ENCODE data around the gene UNC80.

UNC80 gene

GRCh38 chr2:209905691-209906090, 134.1 kb downstream of the UNC80 start:
- no peaks in the 10 kb centered on the region for H3K4me1 ChIP-seq (ENCODE audit: control insufficient read depth, insufficient read depth, low read length)
- DNase-seq (ENCODE audit: low read depth, low spot score), result no peak
- no CpG with 5 or more reads among the region's 2 CpGs for WGBS (ENCODE audit: insufficient coverage, insufficient read length)
- no peaks in the 10 kb centered on the region for H3K9me3 ChIP-seq (ENCODE audit: control insufficient read depth, insufficient read depth, low read length)
- H3K27me3 ChIP-seq (ENCODE audit: control insufficient read depth, insufficient read depth, low read length), result no peaks in the 10 kb centered on the region; the same call in 1 of the 2 replicates
- no peaks in the 10 kb centered on the region for H3K36me3 ChIP-seq (ENCODE audit: control insufficient read depth, insufficient read depth, low read length)
- H3K27ac ChIP-seq (ENCODE audit: low read length), result no peak overlapping the region
- H3K4me3 ChIP-seq (ENCODE audit: low read length), result no peak overlapping the region

GRCh38 chr2:209907746-209908145, 136.1 kb downstream of the UNC80 start:
- H3K27me3 ChIP-seq (ENCODE audit: control insufficient read depth, insufficient read depth, low read length), result no peaks in the 10 kb centered on the region; the same call in 1 of the 2 replicates
- H3K4me3 ChIP-seq (ENCODE audit: low read length), result no peak overlapping the region
- DNase-seq (ENCODE audit: low read depth, low spot score), result no peak
- no peaks in the 10 kb centered on the region for H3K36me3 ChIP-seq (ENCODE audit: control insufficient read depth, insufficient read depth, low read length)
- H3K9me3 ChIP-seq (ENCODE audit: control insufficient read depth, insufficient read depth, low read length), result no peaks in the 10 kb centered on the region
- no peaks in the 10 kb centered on the region for H3K4me1 ChIP-seq (ENCODE audit: control insufficient read depth, insufficient read depth, low read length)
- no peak overlapping the region for H3K27ac ChIP-seq (ENCODE audit: low read length)

GRCh38 chr2:209908511-209908910, 136.9 kb downstream of the UNC80 start:
- Histone ChIP-seq H3K4me3 (ENCODE audit: low read length) (no peak overlapping the region), H3K9me3 (ENCODE audit: control insufficient read depth, insufficient read depth, low read length) (no peaks in the 10 kb centered on the region), H3K27ac (ENCODE audit: low read length) (no peak overlapping the region), H3K4me1 (ENCODE audit: control insufficient read depth, insufficient read depth, low read length) (no peaks in the 10 kb centered on the region), H3K36me3 (ENCODE audit: control insufficient read depth, insufficient read depth, low read length) (no peaks in the 10 kb centered on the region), H3K27me3 (ENCODE audit: control insufficient read depth, insufficient read depth, low read length) (no peaks in the 10 kb centered on the region; the same call in 1 of the 2 replicates)
- DNase-seq (ENCODE audit: low read depth, low spot score), result no peak
- no CpG with 5 or more reads among the region's 1 CpG for WGBS (ENCODE audit: insufficient coverage, insufficient read length)

- no peak overlapping the region for H3K4me3 ChIP-seq (ENCODE audit: low read length)
- H3K36me3 ChIP-seq (ENCODE audit: control insufficient read depth, insufficient read depth, low read length), result no peaks in the 10 kb centered on the region
- no peak for DNase-seq (ENCODE audit: low read depth, low spot score)
- H3K9me3 ChIP-seq (ENCODE audit: control insufficient read depth, insufficient read depth, low read length), result no peaks in the 10 kb centered on the region
- no peaks in the 10 kb centered on the region; the same call in 1 of the 2 replicates for H3K27me3 ChIP-seq (ENCODE audit: control insufficient read depth, insufficient read depth, low read length)
- no peaks in the 10 kb centered on the region; the same call in 1 of the 2 replicates for H3K4me1 ChIP-seq (ENCODE audit: control insufficient read depth, insufficient read depth, low read length)
- WGBS (ENCODE audit: insufficient coverage, insufficient read length), result no CpG with 5 or more reads among the region's 4 CpGs
- H3K27ac ChIP-seq (ENCODE audit: low read length), result no peak overlapping the region
Measured at GRCh38 chr2:209911486-209911885, 139.9 kb downstream of the UNC80 start.

- H3K27me3 ChIP-seq (ENCODE audit: control insufficient read depth, insufficient read depth, low read length), result no peaks in the 10 kb centered on the region; the same call in 1 of the 2 replicates
- no peaks in the 10 kb centered on the region for H3K36me3 ChIP-seq (ENCODE audit: control insufficient read depth, insufficient read depth, low read length)
- no peak overlapping the region for H3K27ac ChIP-seq (ENCODE audit: low read length)
- H3K4me1 ChIP-seq (ENCODE audit: control insufficient read depth, insufficient read depth, low read length), result no peaks in the 10 kb centered on the region; the same call in 1 of the 2 replicates
- WGBS (ENCODE audit: insufficient coverage, insufficient read length), result no CpG with 5 or more reads among the region's 2 CpGs
- no peaks in the 10 kb centered on the region for H3K9me3 ChIP-seq (ENCODE audit: control insufficient read depth, insufficient read depth, low read length)
- no peak for DNase-seq (ENCODE audit: low read depth, low spot score)
- H3K4me3 ChIP-seq (ENCODE audit: low read length), result no peak overlapping the region
Measured at GRCh38 chr2:209913786-209914345, 142.2 kb downstream of the UNC80 start.

- Histone ChIP-seq H3K4me3 (ENCODE audit: low read length) (no peak overlapping the region), H3K27me3 (ENCODE audit: control insufficient read depth, insufficient read depth, low read length) (no peaks in the 10 kb centered on the region), H3K4me1 (ENCODE audit: control insufficient read depth, insufficient read depth, low read length) (no peaks in the 10 kb centered on the region; the same call in 1 of the 2 replicates), H3K9me3 (ENCODE audit: control insufficient read depth, insufficient read depth, low read length) (no peaks in the 10 kb centered on the region), H3K36me3 (ENCODE audit: control insufficient read depth, insufficient read depth, low read length) (no peaks in the 10 kb centered on the region), H3K27ac (ENCODE audit: low read length) (no peak overlapping the region)
- no peak for DNase-seq (ENCODE audit: low read depth, low spot score)
- WGBS (ENCODE audit: insufficient coverage, insufficient read length), result no CpG with 5 or more reads among the region's 2 CpGs
Measured at GRCh38 chr2:209917154-209917771, 145.6 kb downstream of the UNC80 start.

GRCh38 chr2:209918251-209918650, 146.6 kb downstream of the UNC80 start:
- Histone ChIP-seq H3K36me3 (ENCODE audit: control insufficient read depth, insufficient read depth, low read length) (no peaks in the 10 kb centered on the region), H3K27ac (ENCODE audit: low read length) (no peak overlapping the region), H3K4me1 (ENCODE audit: control insufficient read depth, insufficient read depth, low read length) (no peaks in the 10 kb centered on the region; the same call in 1 of the 2 replicates), H3K27me3 (ENCODE audit: control insufficient read depth, insufficient read depth, low read length) (no peaks in the 10 kb centered on the region), H3K9me3 (ENCODE audit: control insufficient read depth, insufficient read depth, low read length) (no peaks in the 10 kb centered on the region), H3K4me3 (ENCODE audit: low read length) (no peak overlapping the region)
- no peak for DNase-seq (ENCODE audit: low read depth, low spot score)
- no CpG with 5 or more reads among the region's 6 CpGs for WGBS (ENCODE audit: insufficient coverage, insufficient read length)

- H3K27me3 ChIP-seq (ENCODE audit: control insufficient read depth, insufficient read depth, low read length), result no peaks in the 10 kb centered on the region
- H3K27ac ChIP-seq (ENCODE audit: low read length), result no peak overlapping the region
- no peak for DNase-seq (ENCODE audit: low read depth, low spot score)
- H3K9me3 ChIP-seq (ENCODE audit: control insufficient read depth, insufficient read depth, low read length), result no peaks in the 10 kb centered on the region
- no CpG with 5 or more reads among the region's 8 CpGs for WGBS (ENCODE audit: insufficient coverage, insufficient read length)
- no peak overlapping the region for H3K4me3 ChIP-seq (ENCODE audit: low read length)
- no peaks in the 10 kb centered on the region for H3K4me1 ChIP-seq (ENCODE audit: control insufficient read depth, insufficient read depth, low read length)
- no peaks in the 10 kb centered on the region for H3K36me3 ChIP-seq (ENCODE audit: control insufficient read depth, insufficient read depth, low read length)
Measured at GRCh38 chr2:209922116-209922515, 150.5 kb downstream of the UNC80 start.

- H3K27ac ChIP-seq (ENCODE audit: low read length), result no peak overlapping the region
- no peak for DNase-seq (ENCODE audit: low read depth, low spot score)
- no peaks in the 10 kb centered on the region for H3K27me3 ChIP-seq (ENCODE audit: control insufficient read depth, insufficient read depth, low read length)
- no peak overlapping the region for H3K4me3 ChIP-seq (ENCODE audit: low read length)
- no peaks in the 10 kb centered on the region for H3K4me1 ChIP-seq (ENCODE audit: control insufficient read depth, insufficient read depth, low read length)
- WGBS (ENCODE audit: insufficient coverage, insufficient read length), result no CpG with 5 or more reads among the region's 2 CpGs
- no peaks in the 10 kb centered on the region for H3K36me3 ChIP-seq (ENCODE audit: control insufficient read depth, insufficient read depth, low read length)
- no peaks in the 10 kb centered on the region for H3K9me3 ChIP-seq (ENCODE audit: control insufficient read depth, insufficient read depth, low read length)
Measured at GRCh38 chr2:209929369-209929768, 157.7 kb downstream of the UNC80 start.

GRCh38 chr2:209933499-209934483, 162.2 kb downstream of the UNC80 start:
- no peak for DNase-seq (ENCODE audit: low read depth, low spot score)
- WGBS (ENCODE audit: insufficient coverage, insufficient read length), result no CpG with 5 or more reads among the region's 12 CpGs
- Histone ChIP-seq H3K27ac (ENCODE audit: low read length) (no peak overlapping the region), H3K4me1 (ENCODE audit: control insufficient read depth, insufficient read depth, low read length) (no peaks in the 10 kb centered on the region), H3K4me3 (ENCODE audit: low read length) (no peak overlapping the region), H3K27me3 (ENCODE audit: control insufficient read depth, insufficient read depth, low read length) (no peaks in the 10 kb centered on the region), H3K9me3 (ENCODE audit: control insufficient read depth, insufficient read depth, low read length) (no peaks in the 10 kb centered on the region), H3K36me3 (ENCODE audit: control insufficient read depth, insufficient read depth, low read length) (no peaks in the 10 kb centered on the region)

All from iPS DF 6.9 (cell line).